ENCODE data around the gene FMN1.

- no peak for TF ChIP-seq CTCF (IDR thresholded peaks at IDR 0.05)
- TF ChIP-seq POLR2A (IDR thresholded peaks at IDR 0.05): no peak
These were observed 4.0 kb upstream of the FMN1 start for GRCh38 chr15:33198541-33198940.

All from esophagus squamous epithelium (tissue), 4 donors.